A549 (cell line): ENCODE data around the gene PPP2R2C. TPM values are rescaled to one million over a fixed set of nuclear protein-coding genes. Genes with fewer than 3 reads are reported as not detected.

Experiments
- ATAC-seq, 2 experiments: fragments of 200-7000 bp in 1 of 2; fragments of >200 bp in 1 of 2; cut with Nextera tagmentation in 1 of 2; cut with Tn5 transposase in 1 of 2; 3 replicates each; pipeline versions ENCODE4 v1.8.0 to v1.9.1; 2018 to 2020; ENCODE audit warnings: mild to moderate bottlenecking in 1 of 2, moderate library complexity in 1 of 2
- CTCF ChIA-PET: fragments of 300-600 bp; sonication (Branson Sonifier 250); formaldehyde crosslinking; extraction: SDS; loops from one replicate; lab custom pipeline; 2021; ENCODE audit warnings: antibody characterized with exemption, inconsistent platforms; lab: Yijun Ruan, JAX
- POLR2A ChIA-PET: fragments of 350-600 bp; formaldehyde crosslinking; extraction: SDS; loops from one replicate; lab custom pipeline; 2021; ENCODE audit warnings: antibody characterized with exemption, inconsistent platforms; lab: Yijun Ruan, JAX
- DNase-seq, 2 experiments: peaks; one replicate each; pipeline versions ENCODE4 v3.0.0 to v3.0.0-alpha.2; 2011 to 2016; ENCODE audit warnings: low read depth in 1 of 2, low spot score in 1 of 2
- FAIRE-seq: peaks from 2 replicates; lab custom pipeline; 2011; peaks lifted over from hg19 to GRCh38; lab: Jason Lieb, UNC
- H3K27ac ChIP-seq, 2 experiments: fragments of >200 bp; sonication (Bioruptor Twin); formaldehyde crosslinking; 3 replicates each; pipeline ENCODE4 v1.5.1; 2016 to 2017
- H3K4me1 ChIP-seq: fragments of >200 bp; sonication (Bioruptor Twin); formaldehyde crosslinking; 3 replicates; pipeline ENCODE4 v1.6.1; 2016
- H3K4me2 ChIP-seq: fragments of >200 bp; sonication (Bioruptor Twin); formaldehyde crosslinking; 3 replicates; pipeline ENCODE4 v1.6.1; 2016
- H3K4me3 ChIP-seq: fragments of >200 bp; sonication (Bioruptor Twin); formaldehyde crosslinking; 3 replicates; pipeline ENCODE4 v1.5.1; 2016
- H3K9me3 ChIP-seq: fragments of >200 bp; sonication (Bioruptor Twin); formaldehyde crosslinking; 3 replicates; pipeline ENCODE4 v1.6.1; 2016
- ATOH8 ChIP-seq: fragments of 250-450 bp; sonication (Bioruptor Pico); IDR thresholded peaks from 2 replicates; pipeline ENCODE4 v1.5.0; 2020; ENCODE audit warnings: low read depth, mild to moderate bottlenecking, moderate library complexity
- BCL3 ChIP-seq: fragments of >200 bp; sonication (Bioruptor Twin); formaldehyde crosslinking; IDR thresholded peaks from 3 replicates; pipeline ENCODE4 v1.6.1; 2016
- BHLHE40 ChIP-seq: IDR thresholded peaks from 2 replicates; pipeline ENCODE4 v1.6.1; 2012; ENCODE audit warnings: low read depth, low read length, inconsistent platforms
- CTCF ChIP-seq: fragments of >200 bp; sonication (Bioruptor Twin); formaldehyde crosslinking; IDR thresholded peaks from 3 replicates; pipeline ENCODE4 v1.5.1; 2016
- EP300 ChIP-seq, 2 experiments: fragments of >200 bp; sonication (Bioruptor Twin); formaldehyde crosslinking; IDR thresholded peaks; 2 replicates in 1 of 2; 3 replicates in 1 of 2; pipeline ENCODE4 v1.6.1; 2016 to 2017
- FOSB ChIP-seq: fragments of 250-450 bp; sonication (Bioruptor Pico); IDR thresholded peaks from 2 replicates; pipeline ENCODE4 v1.5.0; 2020; ENCODE audit warnings: mild to moderate bottlenecking, moderate library complexity
- FOSL2 ChIP-seq, 2 experiments: fragments of 450-650 bp in 1 of 2; fragments of >200 bp in 1 of 2; sonication (Bioruptor Twin) in 1 of 2; formaldehyde crosslinking; IDR thresholded peaks; 2 replicates each; pipeline versions ENCODE4 v1.5.0 to v1.6.1; 2016 to 2020; ENCODE audit warnings: mild to moderate bottlenecking in 1 of 2, moderate library complexity in 1 of 2
- FOXS1 ChIP-seq: fragments of 250-450 bp; sonication (Bioruptor Pico); IDR thresholded peaks from 2 replicates; pipeline ENCODE4 v1.5.0; 2020; ENCODE audit warnings: mild to moderate bottlenecking, moderate library complexity
- GATA3 ChIP-seq: IDR thresholded peaks from 2 replicates; pipeline ENCODE4 v1.6.1; 2012; ENCODE audit warnings: borderline replicate concordance
- HEYL ChIP-seq: fragments of 250-450 bp; sonication (Bioruptor Pico); IDR thresholded peaks from 2 replicates; pipeline ENCODE4 v1.8.0; 2021; ENCODE audit warnings: mild to moderate bottlenecking, moderate library complexity
- HMGXB4 ChIP-seq: fragments of 250-450 bp; sonication (Bioruptor Pico); IDR thresholded peaks from 2 replicates; pipeline ENCODE4 v1.5.0; 2021; ENCODE audit warnings: mild to moderate bottlenecking, moderate library complexity, borderline replicate concordance
- HOXB5 ChIP-seq: fragments of 250-450 bp; sonication (Bioruptor Pico); IDR thresholded peaks from 2 replicates; pipeline ENCODE4 v1.5.0; 2020; ENCODE audit warnings: mild to moderate bottlenecking, moderate library complexity
- JUN ChIP-seq, 2 experiments: fragments of >200 bp; sonication (Bioruptor Twin); formaldehyde crosslinking; IDR thresholded peaks; 2 replicates in 1 of 2; 3 replicates in 1 of 2; pipeline ENCODE4 v1.6.1; 2016 to 2017
- KDM5A ChIP-seq: fragments of 200-600 bp; sonication (generic); IDR thresholded peaks from 2 replicates; pipeline ENCODE4 v1.6.1; 2016; ENCODE audit warnings: antibody characterized with exemption, mild to moderate bottlenecking
- MAZ ChIP-seq: fragments of 150-350 bp; IDR thresholded peaks from 2 replicates; pipeline ENCODE4 v1.6.1; 2014; ENCODE audit warnings: antibody characterized with exemption, low read depth, low read length, borderline replicate concordance
- NPAS2 ChIP-seq: fragments of 250-450 bp; sonication (Bioruptor Pico); IDR thresholded peaks from 2 replicates; pipeline ENCODE4 v1.8.0; 2022; ENCODE audit warnings: mild to moderate bottlenecking, moderate library complexity, borderline replicate concordance
- NR3C1 ChIP-seq: fragments of >200 bp; sonication (Bioruptor Twin); formaldehyde crosslinking; IDR thresholded peaks from 3 replicates; pipeline ENCODE4 v1.6.1; 2017
- PBX3 ChIP-seq: IDR thresholded peaks from 2 replicates; pipeline ENCODE4 v1.6.1; 2012
- POLR2AphosphoS2 ChIP-seq: conservative IDR thresholded peaks from 2 replicates; pipeline ENCODE4 v1.6.1; 2012; ENCODE audit warnings: low read length, improper control_type of control experiment, inconsistent platforms
- RCOR1 ChIP-seq: fragments of 150-350 bp; IDR thresholded peaks from 2 replicates; pipeline ENCODE4 v1.6.1; 2014; ENCODE audit warnings: antibody characterized with exemption, low read length, low read depth
- RNF2 ChIP-seq: fragments of 200-600 bp; sonication (generic); IDR thresholded peaks from 2 replicates; pipeline ENCODE4 v1.6.1; 2016; ENCODE audit warnings: low read depth, mild to moderate bottlenecking, antibody characterized with exemption, moderate library complexity, borderline replicate concordance
- SMC3 ChIP-seq: fragments of >200 bp; sonication (Bioruptor Twin); formaldehyde crosslinking; IDR thresholded peaks from 3 replicates; pipeline ENCODE4 v1.6.1; 2018; ENCODE audit warnings: inconsistent platforms
- SREBF2 ChIP-seq: fragments of 450-650 bp; IDR thresholded peaks from 2 replicates; pipeline ENCODE4 v1.6.1; 2014; ENCODE audit warnings: mild to moderate bottlenecking, moderate library complexity
- TFCP2L1 ChIP-seq: fragments of 250-450 bp; sonication (Bioruptor Pico); IDR thresholded peaks from 2 replicates; pipeline ENCODE4 v1.5.0; 2021; ENCODE audit warnings: mild to moderate bottlenecking
- USF2 ChIP-seq: fragments of 450-650 bp; IDR thresholded peaks from 2 replicates; pipeline ENCODE4 v1.6.1; 2014; ENCODE audit warnings: antibody characterized with exemption
- ZFP36 ChIP-seq: fragments of 450-650 bp; IDR thresholded peaks from 2 replicates; pipeline ENCODE4 v1.6.1; 2014; ENCODE audit warnings: borderline replicate concordance; ENCODE audit not compliant: partially characterized antibody
- ZNF302 ChIP-seq: fragments of 250-450 bp; sonication (Bioruptor Pico); IDR thresholded peaks from 2 replicates; pipeline ENCODE4 v1.9.0; 2021; ENCODE audit warnings: inconsistent platforms, mild to moderate bottlenecking, moderate library complexity
- WGBS: methylation state at CpG from one replicate; pipeline ENCODE4 v1.1.6; 2017; ENCODE audit errors: missing lambda C conversion rate; 5-methylcytosine and 5-hydroxymethylcytosine counted together
- polyA plus RNA-seq, 4 experiments: library from polyadenylated mRNA; depleted of rRNA in 3 of 4; stranded (reverse); fragments of >200 nt; fragmentation: RNase III in 1 of 4; extraction: RNeasy Plus Mini Kit Qiagen cat#74134 plus additional on column Dnase treatment in 1 of 4; gene quantifications; 2 replicates in 3 of 4; 3 replicates in 1 of 4; pipeline ENCODE4 v1.2.3, GENCODE V29; 2011 to 2017

Gene PPP2R2C
- polyA plus RNA-seq, 2 of the 4 experiments (the other 2 are of a cell fraction): 23.9 to 29.4 TPM

- no peaks in the 10 kb centered on the region for H3K9me3 ChIP-seq
- H3K4me3 ChIP-seq: no peak overlapping the region
- no peak overlapping the region for H3K4me2 ChIP-seq
- no peak overlapping the region for H3K27ac ChIP-seq
- TF ChIP-seq NPAS2 (CRISPR knock-in tag) (no peak), KDM5A (no peak), MAZ (no peak), CTCF (no peak), JUN (IDR thresholded peaks at IDR 0.05) (no peak), POLR2AphosphoS2 (no peak), GATA3 (no peak), SMC3 (no peak), RNF2 (no peak), HEYL (CRISPR knock-in tag) (no peak)
- TF ChIP-seq, all 56 proteins: peak for 0
- FAIRE-seq (no peak), DNase-seq (no peak), ATAC-seq (no peak)
- ChIA-PET POLR2A (no interaction called here), CTCF (interaction anchor here (1.2 kb wide), 1 partner anchor 11 kb away, joined by 6 read pairs; no protein-coding TSS in a partner anchor)
- WGBS: 92% methylated on average over 6 of the region's 6 CpGs
- H3K4me1 ChIP-seq: peaks cover 9% of the 10 kb centered on the region
These were observed 79.3 kb downstream of the PPP2R2C start for GRCh38 chr4:6393066-6393465.

- no peak for FAIRE-seq
- Histone ChIP-seq H3K27ac (no peak overlapping the region), H3K4me2 (no peak overlapping the region), H3K4me3 (no peak overlapping the region), H3K9me3 (no peaks in the 10 kb centered on the region), H3K4me1 (peaks cover 9% of the 10 kb centered on the region)
- no peak for ATAC-seq
- WGBS: 92% methylated on average over 7 of the region's 7 CpGs
- POLR2A ChIA-PET: no interaction called here
- DNase-seq: no peak
- TF ChIP-seq BHLHE40 (no peak), FOSL2 (IDR thresholded peaks at IDR 0.05) (no peak), FOSL2 (CRISPR knock-in tag; IDR thresholded peaks at IDR 0.05) (no peak), EP300 (IDR thresholded peaks at IDR 0.05) (no peak), HMGXB4 (CRISPR knock-in tag) (no peak), USF2 (no peak), NR3C1 (no peak), CTCF (no peak), ATOH8 (CRISPR knock-in tag) (no peak), SREBF2 (no peak), BCL3 (no peak), RCOR1 (no peak), TFCP2L1 (no peak), FOXS1 (no peak), JUN (IDR thresholded peaks at IDR 0.05) (no peak), HOXB5 (CRISPR knock-in tag) (no peak), ZNF302 (CRISPR knock-in tag) (no peak), FOSB (CRISPR knock-in tag) (no peak), PBX3 (no peak), ZFP36 (no peak)
- CTCF ChIA-PET: interaction anchor here (1.2 kb wide), 1 partner anchor 10 kb away, joined by 6 read pairs; no protein-coding TSS in a partner anchor
These were observed 80.0 kb downstream of the PPP2R2C start for GRCh38 chr4:6392407-6392806.
